HG03025 (cell line): ENCODE results near the gene STIM2.
"Not testable (repeated sequence)": the region's sequence is repeated elsewhere in the genome, so short reads cannot be mapped to it uniquely, and the experiment has no call there.

Source experiments
- ATAC-seq: cut with Tn5 transposase; IDR thresholded peaks from one replicate; pipeline ENCODE4 v1.9.1; 2021; ENCODE audit warnings: mild to moderate bottlenecking, moderate library complexity; ENCODE audit not compliant: unreplicated experiment, low FRiP score

STIM2 gene

GRCh38 chr4:27020203-27020602 lies 159.6 kb downstream of the STIM2 start:
- no peak for ATAC-seq

GRCh38 chr4:27020603-27021002 lies 160.0 kb downstream of the STIM2 start:
- no peak for ATAC-seq

GRCh38 chr4:27022963-27023362 lies 162.3 kb downstream of the STIM2 start:
- ATAC-seq = no peak

DNA sequence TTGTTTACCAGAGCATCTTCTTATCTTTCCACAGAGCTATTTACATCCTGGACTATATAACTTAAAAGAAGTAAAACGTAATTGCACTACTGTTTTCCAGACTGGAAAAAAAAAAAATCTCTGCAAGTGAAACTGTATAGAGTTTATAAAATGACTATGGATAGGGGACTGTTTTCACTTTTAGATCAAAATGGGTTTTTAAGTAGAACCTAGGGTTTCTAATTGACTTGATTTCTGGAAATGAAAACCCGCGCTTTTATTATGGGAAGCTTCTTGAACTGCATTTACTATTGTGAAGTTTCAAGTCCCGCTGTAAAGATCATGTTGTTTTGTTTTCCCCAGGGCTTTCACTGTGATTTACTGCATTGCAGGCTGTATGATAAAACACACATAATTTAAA lies 162.7 kb downstream of the STIM2 start:
- ATAC-seq = no peak

DNA sequence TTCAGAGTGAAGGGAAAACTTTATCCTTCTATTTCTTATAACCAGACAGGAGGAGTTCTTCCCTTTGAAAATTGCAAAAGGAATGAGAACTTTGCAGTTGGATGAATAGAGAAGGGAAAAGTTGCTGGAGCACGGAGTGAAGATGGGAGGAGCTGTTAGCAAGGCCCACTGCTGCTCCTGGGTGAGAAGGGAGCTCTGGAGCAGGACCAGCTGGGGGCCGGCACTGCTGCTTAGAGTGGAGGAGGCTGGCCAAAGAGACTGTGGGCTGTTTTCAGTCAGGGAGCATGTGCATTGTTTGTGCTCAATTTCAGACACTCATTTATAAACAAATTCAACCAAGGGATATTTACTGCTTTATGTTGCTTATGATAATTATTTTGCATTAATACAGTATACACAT lies 164.2 kb downstream of the STIM2 start:
- ATAC-seq = no peak

DNA sequence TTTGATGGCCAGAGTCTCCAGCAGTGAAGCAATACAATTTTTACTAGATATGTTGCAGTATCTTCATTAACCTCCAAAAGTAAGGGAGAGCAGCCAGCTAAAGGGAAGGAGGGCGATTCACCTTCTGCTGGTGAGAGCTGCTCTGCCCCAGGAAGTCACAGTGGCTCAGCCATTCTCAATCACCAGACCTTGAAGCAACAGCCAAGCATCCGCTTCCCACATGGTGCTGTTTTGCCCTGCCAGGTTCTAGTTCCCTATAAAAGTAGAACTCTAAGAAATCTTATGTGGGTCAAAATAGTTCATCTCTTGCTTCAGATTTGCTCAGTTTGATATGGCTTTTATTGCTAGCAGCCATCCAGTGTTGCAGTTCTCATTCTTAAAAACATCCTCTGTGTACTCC lies 166.8 kb downstream of the STIM2 start:
- ATAC-seq = no peak

DNA sequence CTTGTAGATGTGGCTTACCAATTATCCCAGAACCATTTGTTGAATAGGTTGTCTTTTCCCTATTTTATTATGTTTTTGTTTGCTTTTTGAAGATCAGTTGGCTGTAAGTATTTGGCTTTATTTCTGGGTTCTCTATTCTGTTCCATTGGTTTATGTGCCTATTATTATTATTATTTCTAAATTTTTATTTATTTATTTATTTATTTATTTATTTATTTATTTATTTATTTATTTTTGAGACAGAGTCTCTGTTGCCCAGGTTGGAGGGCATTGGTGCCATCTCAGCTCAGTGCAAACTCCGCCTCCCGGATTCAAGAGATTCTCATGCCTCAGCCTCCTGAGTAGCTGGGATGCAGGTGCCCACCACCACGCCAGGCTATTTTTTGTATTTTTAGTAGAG lies 174.5 kb downstream of the STIM2 start:
- ATAC-seq = not testable (repeated sequence)

GRCh38 chr4:27040356-27040755 lies 179.7 kb downstream of the STIM2 start:
- ATAC-seq = no peak

GRCh38 chr4:27042411-27042810 lies 181.8 kb downstream of the STIM2 start:
- ATAC-seq = no peak

- no peak for ATAC-seq
Observed at GRCh38 chr4:27043200-27043599, 182.6 kb downstream of the STIM2 start.

- ATAC-seq = no peak
Observed at GRCh38 chr4:27046851-27047250, 186.2 kb downstream of the STIM2 start.

DNA sequence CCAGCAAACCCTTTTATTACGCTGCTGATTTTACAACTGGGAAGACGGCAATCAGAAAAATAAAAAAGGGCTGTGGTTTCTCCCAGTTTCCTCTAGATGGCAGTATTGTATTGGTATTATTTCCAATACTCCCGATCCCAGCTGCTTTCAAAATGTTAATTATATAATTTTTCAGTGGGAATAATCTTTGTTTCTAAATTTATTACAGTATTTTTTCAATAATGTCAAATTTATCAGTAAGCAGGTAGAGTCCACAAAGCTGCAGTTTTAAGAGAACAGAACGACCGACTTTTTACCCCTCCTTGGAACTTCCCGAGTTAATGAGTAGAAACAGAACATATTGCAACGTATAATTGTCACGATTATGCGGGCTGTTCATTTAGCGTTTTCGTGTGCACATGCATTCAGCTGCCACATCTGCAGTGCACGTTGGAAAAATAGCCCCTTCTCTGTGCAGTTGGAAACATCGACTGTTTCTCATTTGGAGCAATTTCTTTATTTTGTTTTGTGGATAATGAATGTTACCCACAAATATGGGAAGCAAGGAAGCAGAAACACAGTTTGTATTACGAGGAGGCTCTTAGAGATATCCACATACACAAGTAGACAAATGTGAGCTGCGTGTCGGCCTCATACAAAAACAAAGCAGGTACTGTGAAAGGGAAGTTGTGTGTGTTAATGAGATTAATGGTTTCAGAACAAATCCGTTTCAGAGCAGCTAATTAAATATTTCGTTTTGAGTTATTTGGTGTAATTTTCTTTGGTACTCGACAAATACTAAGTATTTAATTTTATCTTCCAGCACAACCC lies 188.0 kb downstream of the STIM2 start:
- no peak for ATAC-seq

DNA sequence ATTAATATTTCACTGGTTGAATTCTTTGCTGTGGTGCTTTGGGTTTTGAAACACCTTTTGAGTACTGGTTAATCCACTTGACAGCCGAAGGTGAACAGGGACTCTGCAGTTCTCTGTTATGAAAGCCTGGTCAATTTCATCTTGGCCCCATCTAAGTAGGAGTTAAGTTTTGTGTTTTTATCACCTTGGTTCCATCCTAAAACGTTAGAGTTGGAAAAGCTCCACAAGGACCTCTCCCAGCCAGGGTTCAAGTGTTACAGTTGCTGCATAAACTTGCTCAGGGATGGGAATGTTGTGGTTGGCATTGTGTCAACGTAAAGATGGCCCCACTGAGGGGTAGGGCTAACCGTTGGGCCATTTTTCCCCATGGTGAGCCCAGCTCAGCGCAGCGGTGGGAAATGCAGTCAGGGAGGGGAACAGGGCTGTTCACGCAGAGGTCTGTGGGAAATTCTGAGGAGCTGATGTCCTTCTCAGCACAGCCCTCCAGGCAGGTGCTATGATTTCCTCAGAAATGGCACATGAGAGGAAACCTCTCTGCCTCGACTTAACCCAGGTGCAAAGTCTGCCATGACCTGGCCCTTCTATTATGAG lies 188.7 kb downstream of the STIM2 start:
- no peak for ATAC-seq

DNA sequence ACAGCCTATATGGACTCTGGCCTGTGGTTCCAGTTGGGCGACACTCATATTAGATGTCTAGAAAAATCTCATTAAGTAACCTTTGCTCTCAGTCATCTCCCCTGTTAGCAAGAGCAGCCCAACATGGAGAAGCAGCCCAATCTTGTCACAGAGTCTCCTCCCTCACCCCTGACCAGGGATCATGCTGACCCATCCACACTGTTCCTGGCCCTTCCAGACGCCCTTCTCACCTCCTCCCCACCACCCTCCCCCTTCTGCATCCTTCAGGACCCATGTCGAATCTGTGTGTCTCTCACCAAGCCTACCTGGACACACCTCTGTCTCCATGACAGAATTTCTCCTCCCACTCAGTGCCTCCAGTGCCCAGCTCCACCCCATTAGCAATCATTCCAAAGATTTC lies 190.1 kb downstream of the STIM2 start:
- no peak for ATAC-seq

GRCh38 chr4:27055221-27055760 lies 194.7 kb downstream of the STIM2 start:
- ATAC-seq = no peak

- ATAC-seq = no peak
Observed at GRCh38 chr4:27056281-27056680, 195.6 kb downstream of the STIM2 start.

DNA sequence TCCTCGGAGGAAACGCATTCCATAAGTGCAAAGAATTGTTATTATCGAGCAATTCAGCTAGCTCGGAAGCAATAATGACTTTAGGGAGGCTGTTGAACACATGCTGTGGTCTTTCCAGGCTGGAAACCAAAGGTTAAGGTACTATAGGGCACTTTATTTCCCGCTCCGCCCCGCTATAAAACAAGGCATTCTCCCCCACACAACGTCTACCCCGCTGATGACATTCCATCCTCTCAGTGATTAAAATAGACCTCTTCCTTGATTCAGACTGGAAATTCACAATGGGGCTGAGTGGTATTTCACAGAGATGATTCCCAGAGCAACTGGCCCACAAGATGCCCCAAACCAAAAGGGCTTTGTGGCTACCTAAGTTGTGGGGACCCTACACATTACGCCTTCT lies 196.4 kb downstream of the STIM2 start:
- ATAC-seq = no peak

DNA sequence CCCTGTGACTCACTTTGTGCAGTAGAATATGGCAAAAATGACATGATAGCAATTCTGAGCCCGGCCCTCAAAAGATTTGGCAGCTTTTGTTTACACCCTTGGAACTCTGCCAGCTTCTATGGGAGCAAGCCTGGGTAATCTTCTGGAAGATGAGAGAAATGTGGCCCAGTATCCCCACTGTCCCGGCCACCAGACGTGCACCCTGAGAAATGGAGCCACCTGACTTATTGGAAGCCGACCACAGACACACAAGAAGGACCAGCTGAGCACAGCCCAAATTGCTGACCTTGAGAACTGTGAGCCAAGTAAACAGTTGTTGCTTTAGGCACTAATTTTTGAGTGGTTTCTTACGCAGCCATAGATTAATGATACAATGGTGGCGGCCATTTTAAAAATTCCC lies 197.0 kb downstream of the STIM2 start:
- ATAC-seq = no peak

GRCh38 chr4:27058819-27059406 lies 198.3 kb downstream of the STIM2 start:
- ATAC-seq = no peak

DNA sequence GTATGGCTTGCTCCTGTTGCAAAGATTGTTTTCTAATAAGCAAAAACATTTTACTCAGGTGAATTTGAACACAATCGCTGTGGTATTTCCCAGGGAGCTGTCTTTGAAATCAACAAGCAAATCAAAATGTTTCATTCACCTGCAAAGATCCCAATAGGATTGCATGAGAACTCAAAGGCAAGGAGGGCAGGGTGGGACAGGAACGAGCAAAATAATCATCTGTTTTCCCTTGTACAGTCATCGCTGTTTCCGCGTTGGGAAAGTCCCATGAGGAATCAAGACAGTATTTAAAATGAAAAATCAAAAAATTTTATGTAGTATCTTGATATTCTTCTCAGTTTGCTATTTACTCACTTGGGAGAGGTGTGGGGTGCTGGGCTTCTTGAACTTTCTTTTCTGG lies 198.8 kb downstream of the STIM2 start:
- ATAC-seq = no peak

DNA sequence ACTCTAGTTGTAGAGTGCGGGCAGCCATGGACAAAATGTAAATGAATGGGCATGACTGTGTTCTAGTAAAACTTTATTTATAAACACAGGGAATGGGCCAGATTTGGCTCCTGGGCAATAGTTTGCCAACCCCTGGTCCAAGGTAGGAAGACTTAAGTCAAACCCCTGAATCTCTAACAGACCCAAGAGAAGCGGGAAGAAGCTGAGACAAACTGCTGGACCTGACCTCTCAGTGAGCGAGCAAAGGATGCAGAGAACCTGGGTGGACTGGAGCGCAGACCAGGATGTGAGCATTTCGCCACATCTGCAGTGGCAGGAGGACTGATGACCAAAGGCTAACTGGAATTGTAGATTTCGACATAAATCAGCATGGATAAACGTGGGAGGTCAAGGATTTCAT lies 201.6 kb downstream of the STIM2 start:
- ATAC-seq = no peak

- no peak for ATAC-seq
Observed at GRCh38 chr4:27066591-27066990, 205.9 kb downstream of the STIM2 start.
